Mucosa of rectum (tissue), 2 donors: Measurements from ENCODE around the gene SHC4.

Experiments used
- H3K27ac ChIP-seq, 2 donors: one replicate each; pipeline ENCODE4 v1.7.0; 2013; ENCODE audit warnings: inconsistent platforms in 2 of 2, low read depth in 2 of 2, low read length in 2 of 2
- H3K27me3 ChIP-seq, 2 donors: one replicate each; pipeline ENCODE4 v1.7.0; 2013; ENCODE audit warnings: low read length in 2 of 2; ENCODE audit not compliant: control insufficient read depth in 2 of 2, insufficient read depth in 2 of 2
- H3K36me3 ChIP-seq, 2 donors: one replicate each; pipeline ENCODE4 v1.7.0; 2013; ENCODE audit warnings: low read length in 2 of 2; ENCODE audit not compliant: control insufficient read depth in 2 of 2, insufficient read depth in 2 of 2
- H3K4me1 ChIP-seq, 2 donors: one replicate each; pipeline ENCODE4 v1.7.0; 2013; ENCODE audit warnings: low read length in 2 of 2, mild to moderate bottlenecking in 1 of 2; ENCODE audit not compliant: control insufficient read depth in 2 of 2, insufficient read depth in 2 of 2
- H3K4me3 ChIP-seq, 2 donors: one replicate each; pipeline ENCODE4 v1.7.0; 2013; ENCODE audit warnings: low read length in 2 of 2
- H3K9ac ChIP-seq, 2 donors: one replicate each; pipeline ENCODE4 v1.7.0; 2013; ENCODE audit warnings: low read length in 2 of 2, low read depth in 1 of 2, mild to moderate bottlenecking in 1 of 2
- H3K9me3 ChIP-seq, 2 donors: one replicate each; pipeline ENCODE4 v1.7.0; 2013; ENCODE audit warnings: low read length in 2 of 2; ENCODE audit not compliant: control insufficient read depth in 2 of 2
- donor health status: healthy.
- donor health status: Normal muscosa, but diverticular disease.

Gene SHC4

GRCh38 chr15:48871542-48871941, 92.2 kb downstream of the SHC4 start:
- H3K36me3 ChIP-seq: no peaks in the 10 kb centered on the region
- H3K4me1 ChIP-seq: no peaks in the 10 kb centered on the region
- H3K4me3 ChIP-seq: no peak overlapping the region
- H3K9me3 ChIP-seq: no peaks in the 10 kb centered on the region
- no peak overlapping the region for H3K27ac ChIP-seq
- peaks cover 4 to 11% of the 10 kb centered on the region in 2 donors for H3K27me3 ChIP-seq
- H3K9ac ChIP-seq: no peak overlapping the region

GRCh38 chr15:48869966-48870365, 93.8 kb downstream of the SHC4 start:
- no peaks in the 10 kb centered on the region for H3K4me1 ChIP-seq
- H3K4me3 ChIP-seq: no peak overlapping the region
- H3K9me3 ChIP-seq: no peaks in the 10 kb centered on the region
- no peak overlapping the region for H3K9ac ChIP-seq
- no peak overlapping the region for H3K27ac ChIP-seq
- H3K27me3 ChIP-seq: peaks cover 4 to 11% of the 10 kb centered on the region in 2 donors
- H3K36me3 ChIP-seq: no peaks in the 10 kb centered on the region

GRCh38 chr15:48868536-48868935, 95.2 kb downstream of the SHC4 start:
- Histone ChIP-seq H3K4me1 (no peaks in the 10 kb centered on the region), H3K36me3 (no peaks in the 10 kb centered on the region), H3K27me3 (peaks cover 4 to 7% of the 10 kb centered on the region in 2 donors), H3K4me3 (no peak overlapping the region), H3K9ac (no peak overlapping the region), H3K27ac (no peak overlapping the region), H3K9me3 (no peaks in the 10 kb centered on the region)

GRCh38 chr15:48868023-48868422, 95.7 kb downstream of the SHC4 start:
- H3K36me3 ChIP-seq: no peaks in the 10 kb centered on the region
- H3K4me3 ChIP-seq: no peak overlapping the region
- no peak overlapping the region for H3K9ac ChIP-seq
- H3K9me3 ChIP-seq: no peaks in the 10 kb centered on the region
- H3K27me3 ChIP-seq: peaks cover 4 to 7% of the 10 kb centered on the region in 2 donors
- no peaks in the 10 kb centered on the region for H3K4me1 ChIP-seq
- no peak overlapping the region for H3K27ac ChIP-seq

- H3K27ac ChIP-seq: no peak overlapping the region
- no peaks in the 10 kb centered on the region for H3K4me1 ChIP-seq
- H3K9ac ChIP-seq: no peak overlapping the region
- H3K36me3 ChIP-seq: no peaks in the 10 kb centered on the region
- H3K9me3 ChIP-seq: no peaks in the 10 kb centered on the region
- H3K4me3 ChIP-seq: no peak overlapping the region
- peaks cover 0 to 4% of the 10 kb centered on the region in 2 donors for H3K27me3 ChIP-seq
These were observed 97.6 kb downstream of the SHC4 start for GRCh38 chr15:48866141-48866563.

GRCh38 chr15:48865370-48866079, 98.2 kb downstream of the SHC4 start:
- H3K27ac ChIP-seq: no peak overlapping the region
- H3K36me3 ChIP-seq: no peaks in the 10 kb centered on the region
- H3K9ac ChIP-seq: no peak overlapping the region
- H3K27me3 ChIP-seq: peaks cover 0 to 3% of the 10 kb centered on the region in 2 donors
- H3K4me1 ChIP-seq: no peaks in the 10 kb centered on the region
- H3K4me3 ChIP-seq: no peak overlapping the region
- no peaks in the 10 kb centered on the region for H3K9me3 ChIP-seq

GRCh38 chr15:48862705-48863104, 101.0 kb downstream of the SHC4 start:
- Histone ChIP-seq H3K4me3 (no peak overlapping the region), H3K27me3 (peaks cover 0 to 3% of the 10 kb centered on the region in 2 donors), H3K9me3 (no peaks in the 10 kb centered on the region), H3K9ac (no peak overlapping the region), H3K4me1 (no peaks in the 10 kb centered on the region), H3K27ac (no peak overlapping the region), H3K36me3 (no peaks in the 10 kb centered on the region)

GRCh38 chr15:48861813-48862431, 101.8 kb downstream of the SHC4 start:
- H3K4me3 ChIP-seq: no peak overlapping the region
- H3K9me3 ChIP-seq: no peaks in the 10 kb centered on the region

GRCh38 chr15:48859426-48859825, 104.3 kb downstream of the SHC4 start:
- Histone ChIP-seq H3K9ac (no peak overlapping the region), H3K4me1 (peaks cover 0 to 4% of the 10 kb centered on the region in 2 donors), H3K36me3 (no peaks in the 10 kb centered on the region), H3K9me3 (no peaks in the 10 kb centered on the region), H3K27me3 (no peaks in the 10 kb centered on the region), H3K4me3 (no peak overlapping the region), H3K27ac (no peak overlapping the region)

More at GRCh38 chr15:48861813-48862431, 101.8 kb downstream of the SHC4 start:
- Histone ChIP-seq H3K36me3 (no peaks in the 10 kb centered on the region), H3K4me1 (no peaks in the 10 kb centered on the region), H3K9ac (no peak overlapping the region), H3K27ac (no peak overlapping the region), H3K27me3 (peaks cover 0 to 3% of the 10 kb centered on the region in 2 donors)

GRCh38 chr15:48858401-48858800, 105.3 kb downstream of the SHC4 start:
- Histone ChIP-seq H3K9me3 (no peaks in the 10 kb centered on the region), H3K27me3 (no peaks in the 10 kb centered on the region), H3K9ac (no peak overlapping the region), H3K4me3 (no peak overlapping the region), H3K27ac (no peak overlapping the region), H3K36me3 (no peaks in the 10 kb centered on the region), H3K4me1 (peaks cover 0 to 4% of the 10 kb centered on the region in 2 donors)
